Fibroblast of upper back skin (primary cell): ENCODE data around the gene ASMT.
"Not testable (repeated sequence)": the region's sequence is repeated elsewhere in the genome, so short reads cannot be mapped to it uniquely, and the experiment has no call there.

Experiments
- DNase-seq: peaks from one replicate; pipeline ENCODE4 v3.0.0-alpha.2; 2013

Gene ASMT

DNA sequence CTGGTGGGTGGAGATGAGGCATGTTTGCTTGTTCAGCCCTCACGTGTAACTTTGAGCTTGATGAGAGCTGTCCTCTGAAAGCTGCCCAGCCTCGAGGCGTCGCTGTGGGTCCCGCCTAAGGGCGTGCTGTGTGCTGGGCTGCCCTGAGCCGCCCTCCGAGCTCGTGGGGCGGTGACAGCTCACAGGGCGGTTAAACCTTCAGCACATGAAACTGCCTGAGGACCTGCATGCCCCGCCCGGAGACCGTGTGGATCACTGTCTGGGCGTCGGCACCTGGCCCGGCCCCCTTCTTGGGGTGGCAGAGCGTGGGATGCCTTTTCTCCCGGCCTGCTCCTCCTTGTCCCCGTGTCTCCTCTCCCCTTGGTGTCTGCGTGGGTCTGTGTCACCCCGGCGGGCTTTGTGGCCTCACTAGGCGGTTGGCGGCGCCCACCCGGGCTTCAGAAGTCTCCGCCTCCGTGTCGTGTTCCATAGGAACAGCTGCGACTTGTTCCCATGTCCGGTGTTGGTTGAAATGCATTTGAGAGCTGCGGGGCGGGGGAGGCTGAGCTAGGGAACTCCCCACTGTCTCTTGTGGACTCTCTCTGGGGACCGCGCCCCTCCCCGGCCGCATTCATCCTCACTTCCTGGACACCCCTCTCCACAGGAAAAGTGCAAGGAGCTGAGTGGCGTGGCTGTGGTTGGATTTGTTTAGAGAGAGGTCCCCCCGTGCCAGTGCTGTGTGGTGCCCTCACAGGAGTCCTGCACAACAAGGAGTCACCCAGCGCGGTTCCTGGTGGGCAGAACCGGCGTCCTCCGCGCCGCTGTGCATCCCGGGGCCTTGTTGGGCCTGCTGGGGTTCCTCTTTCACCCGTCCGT lies 16.6 kb upstream of the ASMT start:
- no peak for DNase-seq

DNA sequence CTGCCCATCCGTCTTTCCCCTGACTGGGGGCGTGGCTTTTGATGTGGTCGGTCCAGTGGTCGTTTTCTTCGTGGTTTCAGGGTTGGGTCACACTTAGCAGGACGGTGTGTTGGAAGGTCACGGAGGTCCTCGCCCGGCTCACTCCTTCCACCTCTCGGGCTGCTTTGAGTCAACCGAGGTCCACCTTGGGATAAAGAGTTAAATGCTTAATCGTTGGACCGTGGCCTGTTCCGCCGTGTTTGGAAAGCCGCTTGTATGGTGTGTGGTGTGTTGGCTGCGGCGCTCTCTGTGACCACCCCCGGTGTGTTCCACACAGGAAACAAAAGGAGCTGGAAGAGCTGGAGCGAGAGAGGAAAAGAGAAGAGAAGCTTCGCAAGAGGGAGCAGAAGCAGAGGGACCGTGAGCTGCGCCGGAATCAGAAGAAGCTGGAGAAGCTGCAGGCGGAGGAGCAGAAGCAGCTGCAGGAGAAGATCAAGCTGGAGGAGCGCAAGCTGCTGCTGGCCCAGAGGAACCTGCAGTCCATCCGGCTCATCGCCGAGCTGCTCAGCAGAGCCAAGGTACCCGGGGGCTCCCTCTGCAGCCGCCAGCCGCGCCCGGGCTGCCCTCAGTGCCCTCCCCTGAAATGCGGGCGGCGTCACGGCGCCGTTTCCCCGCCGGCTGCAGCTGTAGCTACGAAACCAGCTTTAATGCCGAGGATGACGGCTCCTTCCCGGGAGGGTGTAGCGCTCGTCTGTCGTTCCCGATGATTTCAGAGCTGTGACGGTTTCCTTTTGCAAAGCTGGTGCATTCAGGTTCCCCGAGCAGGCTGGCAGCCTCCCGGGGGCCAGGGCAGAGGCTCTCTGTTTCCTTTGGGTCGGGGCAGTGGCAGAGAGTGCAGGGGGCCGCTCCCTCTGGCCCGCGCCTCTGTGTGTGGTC lies 15.7 kb upstream of the ASMT start:
- no peak for DNase-seq

DNA sequence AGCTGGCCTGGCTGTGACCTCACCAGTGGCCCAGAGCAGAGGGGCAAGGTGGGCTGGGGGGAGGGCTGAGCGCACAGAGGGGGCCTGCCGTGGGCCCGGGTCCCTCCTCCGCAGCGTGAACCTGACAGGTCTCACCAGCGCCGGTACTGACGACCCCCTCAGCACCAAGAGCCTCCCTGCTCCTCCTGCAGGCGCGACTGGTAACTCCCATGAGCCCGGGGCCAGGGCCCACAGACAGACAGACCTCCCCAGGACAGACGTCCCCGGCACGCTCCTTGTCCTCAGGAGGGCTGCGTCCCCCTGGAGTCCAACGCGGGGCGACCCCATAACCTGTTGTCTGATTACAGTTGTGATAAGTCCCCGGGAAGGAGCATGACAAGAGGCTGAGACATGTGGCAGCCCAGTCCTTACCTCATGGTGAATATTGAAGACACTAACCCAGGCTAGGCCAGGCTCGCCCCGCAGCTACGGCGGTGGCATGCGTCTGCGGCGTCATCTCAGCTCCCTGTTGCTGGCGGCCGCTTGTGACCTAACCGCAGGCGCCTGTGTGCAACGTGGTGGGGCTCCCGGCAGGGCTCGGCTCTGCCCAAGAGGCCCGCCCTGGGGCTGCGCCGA lies 15.0 kb upstream of the ASMT start:
- DNase-seq: no peak

DNA sequence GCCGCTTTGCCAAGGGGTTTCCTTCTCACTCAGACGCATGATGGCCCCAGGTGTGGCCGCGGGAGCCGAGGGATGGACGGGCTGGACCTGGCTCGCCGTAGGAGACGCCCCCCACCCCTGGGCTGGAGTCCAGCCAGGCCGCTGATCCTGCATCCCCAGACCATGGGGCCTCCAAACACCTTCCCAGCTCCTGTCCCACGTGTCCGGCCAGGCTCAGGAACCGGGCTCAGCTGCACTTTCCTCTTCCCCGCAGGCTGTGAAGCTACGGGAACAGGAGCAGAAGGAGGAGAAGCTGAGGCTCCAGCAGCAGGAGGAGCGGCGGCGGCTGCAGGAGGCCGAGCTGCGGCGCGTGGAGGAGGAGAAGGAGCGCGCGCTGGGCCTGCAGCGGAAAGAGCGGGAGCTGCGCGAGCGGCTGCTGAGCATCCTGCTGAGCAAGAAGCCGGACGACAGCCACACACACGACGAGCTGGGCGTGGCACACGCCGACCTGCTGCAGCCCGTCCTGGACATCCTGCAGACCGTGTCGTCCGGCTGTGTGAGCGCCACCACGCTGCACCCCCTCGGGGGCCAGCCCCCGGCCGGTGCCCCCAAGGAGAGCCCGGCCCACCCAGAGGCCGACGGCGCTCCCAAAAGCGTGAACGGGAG lies 14.3 kb upstream of the ASMT start:
- no peak for DNase-seq

DNA sequence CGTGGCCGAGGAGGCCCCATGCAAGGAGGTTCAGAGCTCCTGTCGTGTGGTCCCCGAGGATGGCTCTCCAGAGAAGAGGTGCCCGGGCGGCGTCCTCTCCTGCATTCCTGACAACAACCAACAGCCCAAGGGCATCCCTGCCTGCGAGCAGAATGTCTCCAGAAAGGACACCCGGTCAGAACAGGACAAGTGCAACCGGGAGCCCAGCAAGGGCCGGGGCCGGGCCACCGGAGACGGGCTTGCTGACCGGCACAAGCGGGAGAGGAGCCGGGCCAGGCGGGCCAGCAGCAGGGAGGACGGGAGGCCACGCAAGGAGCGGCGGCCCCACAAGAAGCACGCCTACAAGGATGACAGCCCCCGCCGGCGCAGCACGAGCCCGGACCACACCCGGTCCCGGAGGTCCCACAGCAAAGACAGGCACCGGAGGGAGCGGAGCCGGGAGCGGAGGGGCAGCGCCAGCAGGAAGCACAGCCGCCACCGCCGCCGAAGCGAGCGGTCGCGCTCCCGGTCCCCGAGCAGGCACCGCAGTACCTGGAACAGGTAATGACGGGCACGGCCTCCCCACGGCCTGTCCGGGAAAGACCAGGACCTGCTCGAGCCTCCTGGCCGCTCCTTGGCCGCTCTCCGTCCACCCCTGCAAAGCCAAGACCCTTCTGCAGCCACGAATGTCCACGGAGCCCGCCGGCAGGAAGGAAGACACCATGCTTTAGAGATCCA lies 13.7 kb upstream of the ASMT start:
- no peak for DNase-seq

DNA sequence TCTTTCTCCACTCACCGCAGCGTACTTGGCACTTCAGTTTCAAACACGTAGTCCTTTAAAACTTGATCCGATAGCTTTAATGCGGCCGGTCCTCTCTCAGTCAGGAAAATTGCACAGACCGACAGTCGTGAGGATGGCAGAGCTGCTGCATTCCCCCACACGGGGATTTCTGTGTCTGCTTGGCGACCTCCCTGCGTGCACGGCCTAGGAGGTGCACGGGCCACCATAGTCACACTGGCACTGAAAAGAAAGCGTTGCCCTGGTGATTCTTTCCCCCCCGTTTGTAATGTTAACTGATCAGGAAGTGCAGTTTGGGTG lies 13.1 kb upstream of the ASMT start:
- DNase-seq: no peak

DNA sequence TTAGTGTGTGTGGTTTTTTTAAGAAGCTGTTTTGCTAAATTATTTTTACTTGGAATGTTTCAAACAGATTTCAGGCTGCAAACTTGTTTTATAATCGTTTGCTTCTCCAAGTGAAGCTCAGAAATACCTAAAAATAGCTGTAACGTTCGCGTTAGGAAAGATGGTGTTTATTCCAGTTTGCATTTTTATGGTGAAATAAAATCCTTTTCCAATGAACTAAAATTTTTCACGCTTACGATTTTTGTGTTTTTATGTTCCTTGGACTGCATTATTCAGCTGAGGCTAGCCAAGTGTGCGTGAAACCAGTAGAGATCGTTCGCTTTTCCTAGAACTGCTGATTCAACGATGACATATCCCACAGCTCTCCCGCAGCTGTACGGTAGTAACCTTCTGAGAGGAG lies 12.6 kb upstream of the ASMT start:
- no peak for DNase-seq

DNA sequence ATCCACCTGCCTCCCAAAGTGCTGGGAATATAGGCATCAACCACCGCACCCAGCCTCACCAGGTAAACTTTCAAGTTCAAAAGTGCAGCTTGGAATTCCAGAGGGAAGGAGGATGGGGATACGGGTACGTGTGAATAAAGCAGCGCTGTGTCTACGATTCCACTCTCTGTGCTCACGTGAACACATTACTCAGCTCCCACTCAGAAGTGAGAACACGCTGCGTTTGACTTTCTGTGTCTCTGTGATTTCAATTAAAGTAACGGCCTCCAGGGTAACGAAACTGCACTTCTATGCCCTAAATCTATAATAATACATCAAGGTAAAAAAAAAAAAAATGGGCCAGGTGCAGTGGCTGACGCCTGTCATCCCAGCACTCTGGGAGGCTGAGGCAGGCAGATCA lies 8.4 kb upstream of the ASMT start:
- no peak for DNase-seq

DNA sequence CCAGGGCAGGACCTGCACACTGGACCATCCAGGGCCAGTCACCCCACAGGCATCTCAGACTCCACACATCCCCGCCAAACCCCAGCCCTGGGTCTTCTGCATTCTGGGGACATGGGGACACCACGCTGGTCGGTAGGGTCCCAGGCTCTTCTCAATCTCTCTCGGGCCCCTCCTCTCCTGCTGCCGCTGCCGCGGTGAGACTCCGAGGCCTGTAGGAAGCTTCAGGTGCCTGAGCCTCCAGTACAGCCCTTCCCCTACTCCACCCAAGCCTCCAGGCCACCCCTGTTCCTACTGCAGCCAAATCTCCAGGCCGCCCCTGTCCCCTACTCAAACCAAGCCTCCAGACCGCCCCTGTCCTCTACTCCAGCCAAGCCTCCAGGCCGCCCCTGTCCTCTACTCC lies 5.5 kb upstream of the ASMT start:
- no peak for DNase-seq

DNA sequence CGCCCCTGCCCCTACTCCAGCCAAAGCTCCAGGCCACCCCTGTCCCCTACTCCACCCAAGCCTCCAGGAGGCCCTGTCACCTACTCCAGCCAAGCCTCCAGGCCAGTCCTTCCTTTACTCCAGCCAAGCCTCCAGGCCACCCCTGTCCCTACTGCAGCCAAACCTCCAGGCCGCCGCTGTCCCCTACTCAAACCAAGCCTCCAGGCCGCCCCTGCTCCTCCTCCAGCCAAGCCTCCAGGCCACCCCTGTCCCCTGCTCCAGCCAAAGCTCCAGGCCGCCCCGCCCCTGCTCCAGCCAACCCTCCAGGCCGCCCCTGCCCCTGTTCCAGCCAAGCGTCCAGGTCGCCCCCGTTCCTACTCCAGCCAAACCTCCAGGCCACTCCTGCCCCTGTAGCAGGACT lies 5.1 kb upstream of the ASMT start:
- no peak for DNase-seq

DNA sequence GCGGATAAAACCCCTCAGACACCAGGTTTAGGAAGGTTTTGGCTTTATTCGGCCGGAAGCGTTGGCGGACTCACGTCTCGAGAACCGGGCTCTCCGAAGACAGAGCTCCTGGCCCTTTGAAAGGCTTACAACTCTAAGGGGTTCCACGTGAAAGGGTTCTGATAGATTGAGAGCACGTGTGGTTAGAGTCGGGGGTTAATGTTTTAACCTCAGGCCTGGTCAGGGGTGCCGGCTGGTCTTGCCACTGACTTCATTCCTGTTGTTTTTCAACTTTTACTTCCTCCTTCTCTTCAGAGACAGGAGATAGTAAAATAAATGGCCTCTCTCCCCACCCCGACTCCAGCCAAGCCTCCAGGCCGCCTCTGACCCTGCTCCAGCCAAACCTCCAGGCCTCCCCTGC lies 4.7 kb upstream of the ASMT start:
- DNase-seq: no peak

DNA sequence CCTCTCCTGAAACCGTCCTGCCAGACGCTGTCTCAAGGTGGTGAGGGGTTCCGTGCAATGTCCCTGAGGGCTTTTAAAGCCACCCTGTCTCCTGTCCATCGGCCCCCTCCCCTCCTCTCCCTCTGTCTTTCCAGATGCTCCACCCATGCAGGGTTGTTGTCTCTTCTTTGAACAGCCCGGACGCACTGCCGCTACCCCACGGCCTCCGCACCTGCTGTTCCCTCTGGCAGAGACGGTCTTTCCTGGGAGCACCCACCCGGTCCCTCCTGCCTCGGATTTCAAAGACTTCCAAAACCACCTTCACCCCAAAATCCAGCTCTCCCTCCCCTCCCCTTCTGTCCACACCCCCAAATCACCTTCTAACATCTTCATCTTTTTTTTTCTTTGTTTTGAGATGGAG lies 4.1 kb upstream of the ASMT start:
- DNase-seq: no peak

DNA sequence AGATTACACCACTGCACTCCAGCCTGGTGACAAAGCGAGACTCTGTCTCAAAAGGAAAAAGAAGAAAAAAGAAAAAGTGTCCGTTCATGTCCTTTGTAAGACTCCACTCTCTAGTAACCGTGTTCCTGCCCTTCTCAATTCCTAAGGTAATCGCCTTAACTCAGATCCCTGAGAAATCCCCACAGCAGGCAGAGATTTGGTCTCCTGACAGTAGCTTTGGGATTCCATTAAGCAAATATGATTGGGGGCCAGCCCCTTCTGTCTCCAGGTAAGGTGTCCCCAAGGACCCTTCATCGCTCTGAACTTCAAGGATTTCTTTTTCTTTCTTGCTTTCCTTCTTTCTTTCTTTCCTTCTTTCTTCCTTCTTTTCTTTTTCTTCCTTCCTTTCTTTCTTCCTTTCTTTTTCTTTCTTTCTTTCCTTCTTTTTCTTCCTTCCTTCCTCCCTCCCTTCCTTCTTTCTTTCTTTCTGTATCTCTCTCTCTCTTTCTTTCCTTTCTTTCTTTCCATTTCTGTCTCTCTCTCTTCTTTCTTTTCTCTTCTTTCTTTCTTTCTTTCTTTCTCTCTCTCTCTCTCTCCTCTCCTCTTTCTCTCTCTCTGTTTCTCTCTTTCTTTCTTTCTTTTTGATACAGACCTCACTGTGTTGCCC lies 2.1 kb upstream of the ASMT start:
- DNase-seq: no peak

DNA sequence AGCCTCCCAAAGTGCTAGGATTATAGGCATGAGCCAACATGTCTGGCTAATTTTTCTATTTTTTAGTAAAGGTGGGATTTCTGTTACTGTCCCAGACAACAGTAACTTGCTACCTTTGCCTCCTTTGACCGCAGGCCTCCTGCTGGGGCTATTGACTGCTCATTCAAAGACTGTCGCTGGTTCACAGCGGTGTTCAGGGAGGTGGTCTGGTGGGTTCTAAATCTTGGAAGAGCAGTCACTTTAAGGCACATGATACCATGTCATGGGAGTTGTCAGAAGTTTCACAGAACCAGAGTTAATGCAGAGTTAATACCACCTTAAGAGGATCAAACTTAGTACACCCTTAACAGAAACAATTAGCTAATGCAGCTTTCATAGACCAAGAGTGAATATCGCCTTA lies 3.8 kb downstream of the ASMT start:
- no peak for DNase-seq

DNA sequence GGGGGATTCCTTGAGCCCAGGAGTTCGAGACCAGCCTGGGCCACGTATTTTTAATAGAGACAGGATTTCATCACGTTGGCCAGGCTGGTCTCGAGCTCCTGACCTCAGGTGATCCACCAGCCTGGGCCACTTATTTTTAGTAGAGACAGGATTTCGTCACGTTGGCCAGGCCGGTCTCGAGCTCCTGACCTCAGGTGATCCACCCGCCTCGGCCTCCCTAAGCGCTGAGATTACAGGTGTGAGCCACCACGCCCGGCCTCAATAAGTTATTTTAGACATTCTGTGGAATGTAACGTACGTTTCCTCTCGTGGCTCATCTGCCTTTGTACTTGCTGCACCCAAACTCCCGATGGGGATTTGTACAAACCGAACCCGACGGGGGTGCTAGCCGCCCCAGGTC lies 8.8 kb downstream of the ASMT start:
- no peak for DNase-seq

DNA sequence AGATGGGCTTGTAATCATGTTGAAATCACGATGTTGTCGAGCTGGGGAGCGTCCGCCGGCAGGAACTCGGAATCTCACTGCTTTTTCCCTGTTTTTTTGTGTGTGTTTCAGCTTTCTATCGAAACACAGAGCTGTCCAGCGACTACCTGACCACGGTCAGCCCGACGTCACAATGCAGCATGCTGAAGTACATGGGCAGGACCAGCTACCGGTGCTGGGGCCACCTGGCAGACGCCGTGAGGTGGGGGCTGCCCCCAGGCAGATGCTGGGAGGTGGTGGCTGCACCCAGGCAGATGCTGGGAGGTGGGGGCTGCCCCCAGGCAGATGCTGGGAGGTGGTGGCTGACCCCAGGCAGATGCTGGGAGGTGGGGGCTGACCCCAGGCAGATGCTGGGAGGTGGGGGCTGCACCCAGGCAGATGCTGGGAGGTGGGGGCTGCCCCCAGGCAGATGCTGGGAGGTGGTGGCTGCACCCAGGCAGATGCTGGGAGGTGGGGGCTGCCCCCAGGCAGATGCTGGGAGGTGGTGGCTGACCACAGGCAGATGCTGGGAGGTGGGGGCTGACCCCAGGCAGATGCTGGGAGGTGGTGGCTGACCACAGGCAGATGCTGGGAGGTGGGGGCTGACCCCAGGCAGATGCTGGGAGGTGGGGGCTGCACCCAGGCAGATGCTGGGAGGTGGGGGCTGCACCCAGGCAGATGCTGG lies 9.4 kb downstream of the ASMT start:
- not testable (repeated sequence) for DNase-seq

DNA sequence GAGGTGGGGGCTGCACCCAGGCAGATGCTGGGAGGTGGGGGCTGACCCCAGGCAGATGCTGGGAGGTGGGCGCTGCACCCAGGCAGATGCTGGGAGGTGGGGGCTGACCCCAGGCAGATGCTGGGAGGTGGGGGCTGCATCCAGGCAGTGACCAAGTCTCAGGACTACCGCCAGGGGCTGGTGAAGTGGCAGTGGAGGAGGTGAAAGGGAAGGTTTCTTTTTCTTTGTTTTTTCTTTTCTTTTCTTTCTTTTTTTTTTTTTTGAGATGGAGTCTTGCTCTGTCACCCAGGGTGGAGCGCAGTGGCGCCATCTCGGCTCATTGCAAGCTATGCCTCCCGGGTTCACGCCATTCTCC lies 10.0 kb downstream of the ASMT start:
- DNase-seq: not testable (repeated sequence)

DNA sequence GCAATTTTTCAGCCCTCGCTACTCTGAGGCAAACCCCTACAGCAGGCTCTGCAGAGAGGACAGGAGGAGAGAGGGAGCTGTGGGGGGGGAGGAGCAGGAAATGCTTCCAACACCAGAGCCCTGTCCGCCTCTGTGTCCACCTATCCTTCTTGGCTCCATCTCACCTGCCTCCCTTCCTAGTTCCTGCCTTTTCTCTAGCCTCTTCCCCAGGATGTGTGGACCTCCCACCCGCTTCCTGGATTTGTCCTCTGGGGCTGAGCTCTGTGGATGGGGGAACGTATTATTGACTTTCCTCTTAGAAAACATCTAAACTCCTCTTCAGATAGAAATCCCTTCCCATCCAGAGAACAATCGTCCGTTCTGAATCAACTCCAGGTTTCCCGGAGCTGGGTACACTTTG lies 14.4 kb downstream of the ASMT start:
- DNase-seq: no peak

DNA sequence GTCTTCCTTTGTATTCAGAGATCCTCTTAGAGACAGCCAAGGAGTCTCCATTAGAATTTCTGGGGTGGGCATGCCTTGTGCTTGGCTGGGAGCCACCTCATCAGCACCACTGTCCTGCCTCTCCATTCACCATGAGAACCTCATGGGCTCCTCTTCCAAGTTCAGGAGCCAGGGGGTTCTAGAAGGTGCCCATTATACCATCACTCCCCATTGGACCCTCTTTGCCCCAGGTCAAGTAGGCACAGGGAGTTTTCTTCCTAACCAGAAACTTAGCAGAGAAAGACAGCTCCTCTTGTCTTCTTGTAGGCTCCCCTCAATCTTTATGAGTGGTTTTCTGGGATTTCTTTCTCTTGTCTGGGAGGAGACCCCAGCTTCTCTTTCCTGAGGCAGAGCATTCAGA lies 31.1 kb downstream of the ASMT start:
- no peak for DNase-seq

DNA sequence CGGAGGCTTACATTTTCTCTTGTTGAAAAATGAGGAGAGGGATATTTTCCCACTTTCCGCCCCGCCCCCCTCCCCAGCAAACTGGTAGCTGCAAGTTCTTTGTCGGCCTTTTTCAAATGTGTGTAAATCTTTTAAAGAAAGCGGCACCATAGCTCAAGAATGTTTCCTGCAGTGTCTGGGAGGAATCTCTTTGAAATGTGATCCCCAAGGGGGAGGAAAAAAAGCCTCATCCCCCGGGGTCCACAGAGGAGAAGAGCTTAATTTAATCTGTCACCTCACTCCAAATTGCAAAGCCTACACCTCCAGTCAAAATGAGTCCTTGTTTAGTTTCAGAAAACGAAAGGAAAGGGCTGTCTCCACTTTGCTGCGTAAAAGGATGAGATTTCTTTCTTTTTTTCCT lies 34.8 kb downstream of the ASMT start:
- peak; percentile 1 for DNase-seq

DNA sequence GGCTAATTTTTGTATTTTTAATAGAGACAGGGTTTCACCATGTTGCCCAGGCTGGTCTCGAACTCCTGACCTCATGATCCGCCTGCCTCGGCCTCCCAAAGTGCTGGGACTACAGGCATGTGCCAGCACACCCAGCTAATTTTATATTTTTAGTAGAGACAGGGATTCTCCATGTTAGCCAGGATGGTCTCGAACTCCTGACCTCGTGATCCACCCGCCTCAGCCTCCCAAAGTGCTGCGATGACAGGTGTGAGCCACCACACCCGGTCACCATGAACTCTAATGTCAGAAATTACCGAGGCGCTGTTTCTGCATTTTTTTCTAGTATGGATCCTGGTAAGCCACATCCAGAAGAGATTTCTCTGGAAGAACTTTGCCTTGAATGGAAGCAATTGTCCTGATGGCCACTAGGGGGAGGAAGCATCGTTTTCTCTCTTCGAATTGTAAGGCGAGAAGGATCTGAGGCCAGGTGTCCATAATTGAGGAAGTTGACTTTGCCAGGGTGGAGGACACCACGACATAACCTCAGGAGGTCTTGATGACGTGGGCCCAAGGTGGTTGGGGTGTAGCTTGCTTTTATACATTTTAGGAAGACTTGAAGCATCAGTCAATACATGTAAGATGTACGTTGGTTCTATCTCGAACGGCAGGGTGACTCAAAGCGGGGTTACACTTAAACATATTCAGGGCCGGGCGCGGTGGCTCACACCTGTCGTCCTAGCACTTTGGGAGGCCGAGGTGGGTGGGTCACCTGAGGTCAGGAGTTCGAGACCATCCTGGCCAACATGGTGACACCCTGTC lies 37.4 kb downstream of the ASMT start:
- DNase-seq: peak; percentile 46
